Astrocyte (in vitro differentiated cells and primary cell): ENCODE data around the gene SPOCK2. TPM values are rescaled to one million over a fixed set of nuclear protein-coding genes. Genes with fewer than 3 reads are reported as not detected.

Experiments
- DNase-seq: peaks from one replicate; pipeline ENCODE4 v3.0.0-alpha.2; 2010; ENCODE audit warnings: low read depth
- FAIRE-seq: peaks from 2 replicates; lab custom pipeline; 2011; peaks lifted over from hg19 to GRCh38; lab: Jason Lieb, UNC
- H2AFZ ChIP-seq: 2 replicates; pipeline ENCODE4 v1.6.0; 2012; ENCODE audit warnings: low read depth, low read length, inconsistent platforms
- H3K27ac ChIP-seq: 2 replicates; pipeline ENCODE4 v1.5.1; 2011; ENCODE audit warnings: low read depth, low read length, inconsistent platforms
- H3K27me3 ChIP-seq: 2 replicates; pipeline ENCODE4 v1.6.0; 2011; ENCODE audit warnings: low read length, inconsistent platforms; ENCODE audit not compliant: insufficient read depth
- H3K36me3 ChIP-seq: 2 replicates; pipeline ENCODE4 v1.5.1; 2011; ENCODE audit warnings: low read length, inconsistent platforms; ENCODE audit not compliant: insufficient read depth
- H3K4me1 ChIP-seq: 2 replicates; pipeline ENCODE4 v1.5.1; 2011; ENCODE audit warnings: low read length, inconsistent platforms; ENCODE audit not compliant: insufficient read depth
- H3K4me2 ChIP-seq: 2 replicates; pipeline ENCODE4 v1.6.0; 2012; ENCODE audit warnings: low read length, inconsistent platforms
- H3K4me3 ChIP-seq: 2 replicates; pipeline ENCODE4 v1.5.1; 2011; ENCODE audit warnings: low read depth, mild to moderate bottlenecking, low read length, inconsistent platforms; ENCODE audit not compliant: insufficient read depth
- H3K79me2 ChIP-seq: 2 replicates; pipeline ENCODE4 v1.6.0; 2012; ENCODE audit warnings: mild to moderate bottlenecking, low read length, inconsistent platforms; ENCODE audit not compliant: insufficient read depth
- H3K9ac ChIP-seq: 2 replicates; pipeline ENCODE4 v1.6.0; 2012; ENCODE audit warnings: mild to moderate bottlenecking, low read length, inconsistent platforms
- H3K9me3 ChIP-seq: 2 replicates; pipeline ENCODE4 v1.5.1; 2012; ENCODE audit warnings: low read depth, mild to moderate bottlenecking, low read length, inconsistent platforms; ENCODE audit not compliant: insufficient read depth
- H4K20me1 ChIP-seq: 2 replicates; pipeline ENCODE4 v1.6.0; 2012; ENCODE audit warnings: low read length, inconsistent platforms; ENCODE audit not compliant: insufficient read depth
- H3K27ac Mint-ChIP-seq: one replicate; pipeline ENCODE4 v1.8.0; 2021; ENCODE audit warnings: mild to moderate bottlenecking, mixed read lengths; ENCODE audit not compliant: unreplicated experiment
- H3K27me3 Mint-ChIP-seq: one replicate; pipeline ENCODE4 v1.8.0; 2021; ENCODE audit warnings: low read depth, mixed read lengths; ENCODE audit not compliant: unreplicated experiment
- H3K36me3 Mint-ChIP-seq: one replicate; pipeline ENCODE4 v1.8.0; 2021; ENCODE audit warnings: low read depth, mixed read lengths; ENCODE audit not compliant: unreplicated experiment
- H3K4me1 Mint-ChIP-seq: one replicate; pipeline ENCODE4 v1.8.0; 2021; ENCODE audit warnings: low read depth, mixed read lengths; ENCODE audit not compliant: unreplicated experiment
- H3K4me3 Mint-ChIP-seq: one replicate; pipeline ENCODE4 v1.8.0; 2021; ENCODE audit warnings: mild to moderate bottlenecking, moderate library complexity, mixed read lengths; ENCODE audit not compliant: unreplicated experiment
- H3K9me3 Mint-ChIP-seq: one replicate; pipeline ENCODE4 v1.8.0; 2021; ENCODE audit warnings: mild to moderate bottlenecking, mixed read lengths; ENCODE audit not compliant: unreplicated experiment
- CTCF ChIP-seq: IDR thresholded peaks from 2 replicates; pipeline ENCODE4 v1.5.1; 2011; ENCODE audit warnings: low read depth, mild to moderate bottlenecking, inconsistent platforms, low read length, moderate library complexity; ENCODE audit not compliant: insufficient read depth
- EZH2 ChIP-seq: IDR thresholded peaks from 2 replicates; pipeline ENCODE4 v1.6.1; 2012; ENCODE audit warnings: mild to moderate bottlenecking, low read length, inconsistent platforms; ENCODE audit not compliant: insufficient read depth
- total RNA-seq: library from RNA; stranded (reverse); gene quantifications from 2 replicates; pipeline ENCODE4 v1.2.1, GENCODE V29; 2021

SPOCK2 gene
- total RNA-seq, 1 donor from 2014 or later = 0.89 TPM

- DNase-seq (no peak), FAIRE-seq (no peak)
- peaks cover 8% of the 10 kb centered on the region for H4K20me1 ChIP-seq
- H2AFZ ChIP-seq = no peak overlapping the region
- no peak overlapping the region for H3K27ac ChIP-seq
- Mint-ChIP-seq H3K27ac (no peak overlapping the region), H3K4me3 (no peak overlapping the region), H3K9me3 (no peaks in the 10 kb centered on the region), H3K4me1 (peaks cover 30% of the 10 kb centered on the region), H3K36me3 (no peaks in the 10 kb centered on the region), H3K27me3 (peaks cover 16% of the 10 kb centered on the region)
- H3K27me3 ChIP-seq = peaks cover 41% of the 10 kb centered on the region
- TF ChIP-seq EZH2 (no peak), CTCF (no peak)
- no peaks in the 10 kb centered on the region for H3K36me3 ChIP-seq
- no peak overlapping the region for H3K9ac ChIP-seq
- no peak overlapping the region for H3K4me2 ChIP-seq
- no peaks in the 10 kb centered on the region for H3K79me2 ChIP-seq
- H3K9me3 ChIP-seq = no peaks in the 10 kb centered on the region
- H3K4me3 ChIP-seq = no peak overlapping the region
- peaks cover 20% of the 10 kb centered on the region for H3K4me1 ChIP-seq
These were observed 4.0 kb upstream of the SPOCK2 start for GRCh38 chr10:72092171-72092924.

GRCh38 chr10:72090326-72090725 lies 2.0 kb upstream of the SPOCK2 start:
- TF ChIP-seq CTCF (no peak), EZH2 (no peak)
- H3K4me3 ChIP-seq = no peak overlapping the region
- Mint-ChIP-seq H3K4me3 (no peak overlapping the region), H3K36me3 (no peaks in the 10 kb centered on the region), H3K4me1 (peaks cover 20% of the 10 kb centered on the region), H3K27me3 (peaks cover 32% of the 10 kb centered on the region), H3K27ac (no peak overlapping the region), H3K9me3 (no peaks in the 10 kb centered on the region)
- peaks cover 60% of the 10 kb centered on the region for H3K27me3 ChIP-seq
- H3K9me3 ChIP-seq = no peaks in the 10 kb centered on the region
- no peaks in the 10 kb centered on the region for H3K36me3 ChIP-seq
- FAIRE-seq (no peak), DNase-seq (no peak)
- no peak overlapping the region for H3K27ac ChIP-seq
- H3K9ac ChIP-seq = no peak overlapping the region
- H3K4me2 ChIP-seq = no peak overlapping the region
- peaks cover 16% of the 10 kb centered on the region for H4K20me1 ChIP-seq
- H2AFZ ChIP-seq = no peak overlapping the region
- H3K79me2 ChIP-seq = no peaks in the 10 kb centered on the region
- peaks cover 7% of the 10 kb centered on the region for H3K4me1 ChIP-seq

GRCh38 chr10:72089618-72090017 lies 1.3 kb upstream of the SPOCK2 start:
- DNase-seq (no peak), FAIRE-seq (no peak)
- H3K36me3 Mint-ChIP-seq = no peaks in the 10 kb centered on the region
- no peaks in the 10 kb centered on the region for H3K9me3 ChIP-seq
- H3K27me3 Mint-ChIP-seq = peaks cover 39% of the 10 kb centered on the region
- H3K36me3 ChIP-seq = no peaks in the 10 kb centered on the region
- no peak overlapping the region for H3K27ac Mint-ChIP-seq
- peaks cover 65% of the 10 kb centered on the region for H3K27me3 ChIP-seq
- H3K4me3 Mint-ChIP-seq = no peak overlapping the region
- TF ChIP-seq EZH2 (no peak), CTCF (no peak)
- no peak overlapping the region for H3K27ac ChIP-seq
- H3K4me1 Mint-ChIP-seq = peaks cover 16% of the 10 kb centered on the region
- no peak overlapping the region for H3K4me3 ChIP-seq
- H4K20me1 ChIP-seq = peaks cover 16% of the 10 kb centered on the region
- H3K9me3 Mint-ChIP-seq = peaks cover 2% of the 10 kb centered on the region
- no peak overlapping the region for H3K9ac ChIP-seq
- no peaks in the 10 kb centered on the region for H3K79me2 ChIP-seq
- H3K4me1 ChIP-seq = peaks cover 7% of the 10 kb centered on the region
- no peak overlapping the region for H2AFZ ChIP-seq
- H3K4me2 ChIP-seq = no peak overlapping the region
